CD4-positive, alpha-beta T cell (primary cell): ENCODE data around the gene RGMB. TPM values are rescaled to one million over a fixed set of nuclear protein-coding genes. Genes with fewer than 3 reads are reported as not detected.

Experiments used
- ATAC-seq: fragments of 200-7000 bp; cut with Tn5 transposase; one replicate; pipeline ENCODE4 v1.10.0; 2022; ENCODE audit warnings: mild to moderate bottlenecking; ENCODE audit not compliant: poor library complexity
- CTCF ChIA-PET: fragments of 350-600 bp; sonication (Branson Sonifier 250); formaldehyde crosslinking; loops from one replicate; lab custom pipeline; 2021; ENCODE audit warnings: antibody characterized with exemption, inconsistent platforms; lab: Charles Lee
- POLR2A ChIA-PET: fragments of 350-600 bp; sonication (Branson Sonifier 250); formaldehyde crosslinking; loops from one replicate; lab custom pipeline; 2021; ENCODE audit warnings: antibody characterized with exemption, inconsistent platforms; lab: Charles Lee
- DNase-seq, 14 experiments: peaks; one replicate each; pipeline ENCODE4 v3.0.0-alpha.2; 2013 to 2020; ENCODE audit warnings: mixed read lengths in 2 of 14
- H3K27ac ChIP-seq, 2 donors: one replicate each; pipeline versions ENCODE4 v1.5.1 to v1.7.0; 2013; ENCODE audit warnings: low read length in 2 of 2, low read depth in 1 of 2, mild to moderate bottlenecking in 1 of 2
- H3K27me3 ChIP-seq, 2 experiments: 1 replicate in 1 of 2; 2 replicates in 1 of 2; pipeline versions ENCODE4 v1.6.1 to v1.7.0; 2013; ENCODE audit warnings: low read length in 2 of 2, control low read depth in 1 of 2, mild to moderate bottlenecking in 1 of 2, moderate library complexity in 1 of 2; ENCODE audit not compliant: insufficient read depth in 2 of 2, control insufficient read depth in 1 of 2
- H3K36me3 ChIP-seq: one replicate; pipeline ENCODE4 v1.6.1; 2013; ENCODE audit warnings: low read length, control low read depth; ENCODE audit not compliant: insufficient read depth
- H3K4me1 ChIP-seq: one replicate; pipeline ENCODE4 v1.6.1; 2013; ENCODE audit warnings: low read length, control low read depth; ENCODE audit not compliant: insufficient read depth
- H3K4me3 ChIP-seq: one replicate; pipeline ENCODE4 v1.5.1; 2013; ENCODE audit warnings: mild to moderate bottlenecking, low read length, moderate library complexity
- H3K9me3 ChIP-seq, 2 experiments: 1 replicate in 1 of 2; 2 replicates in 1 of 2; pipeline versions ENCODE4 v1.6.1 to v1.7.0; 2013; ENCODE audit warnings: low read length in 2 of 2, mild to moderate bottlenecking in 2 of 2, control low read depth in 1 of 2, moderate library complexity in 1 of 2; ENCODE audit not compliant: control insufficient read depth in 1 of 2, insufficient read depth in 1 of 2
- H3K27ac Mint-ChIP-seq: one replicate; pipeline ENCODE4 v1.8.0; 2020; ENCODE audit warnings: mixed read lengths
- H3K27me3 Mint-ChIP-seq: one replicate; pipeline ENCODE4 v1.8.0; 2021; ENCODE audit warnings: mixed read lengths
- H3K36me3 Mint-ChIP-seq: one replicate; pipeline ENCODE4 v1.8.0; 2021; ENCODE audit warnings: low read depth, mixed read lengths
- H3K4me1 Mint-ChIP-seq: one replicate; pipeline ENCODE4 v1.8.0; 2021; ENCODE audit warnings: low read depth, mixed read lengths
- H3K4me3 Mint-ChIP-seq: one replicate; pipeline ENCODE4 v1.8.0; 2020; ENCODE audit warnings: mild to moderate bottlenecking, mixed read lengths
- H3K9me3 Mint-ChIP-seq: one replicate; pipeline ENCODE4 v1.8.0; 2020; ENCODE audit warnings: mixed read lengths
- intact Hi-C, 2 experiments: fragments of 100-400 bp; cut with DNase I in 1 of 2; cut with micrococcal nuclease in 1 of 2; formaldehyde crosslinking; loops; one replicate each; pipeline versions ENCODE4 v1.15.1 to v1.9.0; 2023 to 2025; cut with DNase I, micrococcal nuclease
- total RNA-seq, 174 experiments: library from RNA in 2 of 174; stranded (reverse) in 2 of 174; gene quantifications; one replicate each; pipeline ENCODE4 v1.2.3 and lab custom pipeline; 2021 to 2026
- TF ChIP-seq, protein P1 (sequence below): fragments of 200-600 bp; IDR thresholded peaks from one replicate; pipeline ENCODE4 v1.8.0; 2022; ENCODE audit warnings: antibody characterized with exemption, mild to moderate bottlenecking

The RGMB gene
- total RNA-seq, 2 experiments from 2014 or later = 15.8 to 15.9 TPM

DNA sequence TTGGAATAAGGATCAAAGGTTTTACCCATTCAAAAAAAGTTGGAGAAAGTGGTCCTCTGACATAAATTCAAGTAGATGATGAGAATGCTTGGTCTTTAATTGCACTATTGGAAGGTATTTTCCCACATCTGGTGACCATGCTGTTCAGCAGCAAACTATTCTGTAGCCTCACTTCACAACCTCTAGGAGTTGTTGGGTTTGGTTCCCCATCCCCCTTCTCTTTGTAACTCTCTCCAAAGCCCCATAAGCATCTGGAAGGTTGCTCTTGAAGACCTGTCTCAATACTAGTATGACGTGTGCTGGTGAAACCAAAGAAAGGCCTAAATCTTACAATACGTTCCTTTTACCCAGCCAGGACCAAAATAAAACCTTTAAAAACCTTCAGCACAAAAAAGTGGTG, 8.5 kb downstream of the RGMB start:
- H3K9me3 Mint-ChIP-seq = no peaks in the 10 kb centered on the region
- H3K27me3 Mint-ChIP-seq = no peaks in the 10 kb centered on the region
- DNase-seq = no peak
- Histone ChIP-seq H3K9me3 (no peaks in the 10 kb centered on the region), H3K36me3 (no peaks in the 10 kb centered on the region), H3K4me1 (no peaks in the 10 kb centered on the region), H3K27ac (no peak overlapping the region), H3K4me3 (no peak overlapping the region), H3K27me3 (no peaks in the 10 kb centered on the region)
- POLR2A ChIA-PET = no interaction called here
- ATAC-seq = no peak
- no peak overlapping the region for H3K4me3 Mint-ChIP-seq
- intact Hi-C loops = loop anchor here in 1 of 2 experiments (10.0 kb wide), 1 partner anchor 283 kb away; no protein-coding TSS in a partner anchor
- peaks cover 47% of the 10 kb centered on the region for H3K36me3 Mint-ChIP-seq
- H3K27ac Mint-ChIP-seq = no peak overlapping the region
- CTCF ChIA-PET = interaction anchor here (1.2 kb wide), 1 partner anchor 13 kb away, joined by 4 read pairs; no protein-coding TSS in a partner anchor
- TF ChIP-seq, protein P1, sequence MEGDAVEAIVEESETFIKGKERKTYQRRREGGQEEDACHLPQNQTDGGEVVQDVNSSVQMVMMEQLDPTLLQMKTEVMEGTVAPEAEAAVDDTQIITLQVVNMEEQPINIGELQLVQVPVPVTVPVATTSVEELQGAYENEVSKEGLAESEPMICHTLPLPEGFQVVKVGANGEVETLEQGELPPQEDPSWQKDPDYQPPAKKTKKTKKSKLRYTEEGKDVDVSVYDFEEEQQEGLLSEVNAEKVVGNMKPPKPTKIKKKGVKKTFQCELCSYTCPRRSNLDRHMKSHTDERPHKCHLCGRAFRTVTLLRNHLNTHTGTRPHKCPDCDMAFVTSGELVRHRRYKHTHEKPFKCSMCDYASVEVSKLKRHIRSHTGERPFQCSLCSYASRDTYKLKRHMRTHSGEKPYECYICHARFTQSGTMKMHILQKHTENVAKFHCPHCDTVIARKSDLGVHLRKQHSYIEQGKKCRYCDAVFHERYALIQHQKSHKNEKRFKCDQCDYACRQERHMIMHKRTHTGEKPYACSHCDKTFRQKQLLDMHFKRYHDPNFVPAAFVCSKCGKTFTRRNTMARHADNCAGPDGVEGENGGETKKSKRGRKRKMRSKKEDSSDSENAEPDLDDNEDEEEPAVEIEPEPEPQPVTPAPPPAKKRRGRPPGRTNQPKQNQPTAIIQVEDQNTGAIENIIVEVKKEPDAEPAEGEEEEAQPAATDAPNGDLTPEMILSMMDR = no peak
- peaks cover 47% of the 10 kb centered on the region for H3K4me1 Mint-ChIP-seq

DNA sequence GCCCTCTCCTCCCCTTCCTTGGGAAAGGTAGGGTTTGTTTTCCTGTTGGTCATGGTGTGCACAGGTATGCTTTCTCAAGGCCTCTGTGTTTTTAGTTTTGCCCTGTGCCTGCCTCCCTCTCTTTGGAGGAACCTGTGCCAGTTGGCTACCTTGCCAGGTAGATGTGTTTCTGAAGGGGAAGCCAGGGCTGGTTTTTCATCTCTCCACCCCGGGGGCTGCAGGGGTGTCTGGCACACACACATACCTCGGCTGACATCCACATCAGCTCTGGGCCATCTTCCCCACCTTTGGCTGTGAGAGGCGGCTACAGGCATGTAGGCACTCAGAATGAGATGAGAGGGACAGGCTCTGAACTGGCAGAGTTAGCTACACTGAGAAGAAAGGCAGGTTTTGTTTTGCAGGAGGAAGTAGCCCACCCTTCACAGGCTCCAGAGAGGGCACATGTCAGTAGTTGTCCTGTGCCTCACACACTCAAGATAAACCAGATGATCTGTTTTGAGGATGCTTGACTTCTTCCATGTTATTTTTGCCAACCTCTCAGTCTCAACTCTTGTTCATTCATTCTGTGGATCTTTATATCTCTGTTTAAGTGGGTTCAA, 9.7 kb downstream of the RGMB start:
- H3K4me1 Mint-ChIP-seq = peaks cover 43% of the 10 kb centered on the region
- ChIA-PET CTCF (no interaction called here), POLR2A (no interaction called here)
- Histone ChIP-seq H3K36me3 (no peaks in the 10 kb centered on the region), H3K4me3 (no peak overlapping the region), H3K9me3 (no peaks in the 10 kb centered on the region), H3K4me1 (no peaks in the 10 kb centered on the region), H3K27ac (no peak overlapping the region), H3K27me3 (no peaks in the 10 kb centered on the region)
- H3K27me3 Mint-ChIP-seq = no peaks in the 10 kb centered on the region
- H3K4me3 Mint-ChIP-seq = no peak overlapping the region
- TF ChIP-seq, protein P1 = no peak
- H3K27ac Mint-ChIP-seq = no peak overlapping the region
- DNase-seq = no peak
- no peaks in the 10 kb centered on the region for H3K9me3 Mint-ChIP-seq
- no peak for ATAC-seq
- peaks cover 47% of the 10 kb centered on the region for H3K36me3 Mint-ChIP-seq
- intact Hi-C loops = loop anchor here in 1 of 2 experiments (10.0 kb wide), 1 partner anchor 282 kb away; no protein-coding TSS in a partner anchor

DNA sequence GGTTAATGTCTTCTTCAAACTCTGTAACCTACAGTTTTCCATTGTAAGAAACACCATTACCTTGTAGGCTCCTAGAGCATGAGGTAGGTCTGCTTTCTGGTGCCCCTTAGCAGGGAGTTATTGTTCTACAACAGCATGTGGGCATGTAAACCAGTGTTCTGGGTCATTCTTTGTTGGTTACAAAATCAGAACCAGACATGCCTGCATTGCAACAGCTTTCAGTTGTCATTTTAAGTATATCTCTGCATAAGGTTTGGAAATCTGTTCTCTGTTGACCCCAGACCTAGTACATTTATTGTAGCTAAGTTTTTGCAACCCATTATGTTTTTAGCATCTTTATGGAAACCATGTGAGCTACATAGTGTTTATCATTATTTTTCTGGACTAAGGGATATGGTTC, 10.9 kb downstream of the RGMB start:
- H3K36me3 ChIP-seq = no peaks in the 10 kb centered on the region
- Mint-ChIP-seq H3K27ac (no peak overlapping the region), H3K4me1 (peaks cover 46% of the 10 kb centered on the region), H3K4me3 (no peak overlapping the region), H3K9me3 (no peaks in the 10 kb centered on the region), H3K36me3 (peaks cover 45% of the 10 kb centered on the region), H3K27me3 (no peaks in the 10 kb centered on the region)
- H3K27ac ChIP-seq = no peak overlapping the region
- H3K4me1 ChIP-seq = no peaks in the 10 kb centered on the region
- POLR2A ChIA-PET = no interaction called here
- ATAC-seq (no peak), DNase-seq (no peak)
- H3K9me3 ChIP-seq = no peaks in the 10 kb centered on the region
- H3K4me3 ChIP-seq = no peak overlapping the region
- intact Hi-C loops = loop anchor here in 1 of 2 experiments (10.0 kb wide), 1 partner anchor 280 kb away; no protein-coding TSS in a partner anchor
- H3K27me3 ChIP-seq = no peaks in the 10 kb centered on the region
- CTCF ChIA-PET = interaction anchor here (1.3 kb wide), 1 partner anchor 12 kb away, joined by 4 read pairs; no protein-coding TSS in a partner anchor
- TF ChIP-seq, protein P1 = no peak
